HepG2 (cell line): ENCODE data around the gene EXOC6B. TPM values are rescaled to one million over a fixed set of nuclear protein-coding genes. Genes with fewer than 3 reads are reported as not detected.

Experiments
- ATAC-seq: fragments of 200-7000 bp; cut with Tn5 transposase; 3 replicates; pipeline ENCODE4 v1.9.1; 2020; ENCODE audit warnings: mild to moderate bottlenecking, moderate library complexity
- BruUV-seq: library from RNA; stranded (reverse); fragments of 400-500 nt; replicated peaks from 2 replicates; lab custom pipeline; 2021; lab: Mats Ljungman, UMichigan
- CTCF ChIA-PET: fragments of 300-600 bp; formaldehyde crosslinking; extraction: SDS; loops from one replicate; lab custom pipeline; 2021; ENCODE audit warnings: low total read pairs, inconsistent platforms, low intra/inter-chr PET ratio; lab: Yijun Ruan, JAX
- POLR2A ChIA-PET: fragments of 350-600 bp; sonication (Branson Sonifier 250); formaldehyde crosslinking; loops from one replicate; lab custom pipeline; 2020; ENCODE audit warnings: antibody characterized with exemption, inconsistent platforms; lab: Yijun Ruan, JAX
- DNase-seq: peaks from one replicate; pipeline ENCODE4 v3.0.0-alpha.2; 2015; ENCODE audit warnings: low spot score
- FAIRE-seq: peaks from 3 replicates; lab custom pipeline; 2011; peaks lifted over from hg19 to GRCh38; lab: Jason Lieb, UNC
- H2AFZ ChIP-seq: one replicate; pipeline ENCODE4 v1.6.1; 2011; ENCODE audit warnings: low read length, inconsistent platforms
- H3K27ac ChIP-seq: fragments of 300-600 bp; 3 replicates; pipeline ENCODE4 v1.8.0; 2011; ENCODE audit warnings: mixed run types, mild to moderate bottlenecking, mixed read lengths, low read length, inconsistent platforms; ENCODE audit not compliant: insufficient read depth; ENCODE audit errors: extremely low read length
- H3K27me3 ChIP-seq, 2 experiments: fragments of 200-600 bp in 1 of 2; 2 replicates in 1 of 2; 3 replicates in 1 of 2; pipeline versions ENCODE4 v1.6.0 to v1.8.0; 2011; ENCODE audit warnings: low read length in 2 of 2, mild to moderate bottlenecking in 2 of 2, moderate library complexity in 2 of 2, inconsistent platforms in 1 of 2; ENCODE audit not compliant: insufficient read depth in 2 of 2, control insufficient read depth in 1 of 2
- H3K36me3 ChIP-seq, 2 experiments: fragments of 200-600 bp in 1 of 2; replicated peaks in 1 of 2; 2 replicates in 1 of 2; 3 replicates in 1 of 2; pipeline versions ENCODE4 v1.5.1 to v1.8.0; 2011; ENCODE audit warnings: low read length in 2 of 2, inconsistent platforms in 1 of 2; ENCODE audit not compliant: insufficient read depth in 2 of 2, control insufficient read depth in 1 of 2
- H3K4me1 ChIP-seq: 2 replicates; pipeline ENCODE4 v1.5.1; 2012; ENCODE audit warnings: low read length, inconsistent platforms; ENCODE audit not compliant: insufficient read depth
- H3K4me2 ChIP-seq: 2 replicates; pipeline ENCODE4 v1.6.0; 2011; ENCODE audit warnings: low read depth, low read length, inconsistent platforms
- H3K4me3 ChIP-seq, 3 experiments: fragments of 200-600 bp in 1 of 3; sonication (generic), shearing (Covaris generic) in 1 of 3; replicated peaks in 1 of 3; 2 replicates each; pipeline ENCODE4 v1.5.1; 2011 to 2016; ENCODE audit warnings: low read length in 3 of 3, inconsistent platforms in 2 of 3, low read depth in 2 of 3, mild to moderate bottlenecking in 2 of 3, control low read depth in 1 of 3, mixed read lengths in 1 of 3; ENCODE audit not compliant: insufficient read depth in 1 of 3
- H3K79me2 ChIP-seq: one replicate; pipeline ENCODE4 v1.6.1; 2011; ENCODE audit warnings: low read length, inconsistent platforms; ENCODE audit not compliant: insufficient read depth
- H3K9ac ChIP-seq: 2 replicates; pipeline ENCODE4 v1.6.0; 2011; ENCODE audit warnings: mild to moderate bottlenecking, low read depth, low read length, inconsistent platforms; ENCODE audit not compliant: insufficient read depth
- H3K9me3 ChIP-seq: 2 replicates; pipeline ENCODE4 v1.5.1; 2012; ENCODE audit warnings: mild to moderate bottlenecking, low read length
- H4K20me1 ChIP-seq: 2 replicates; pipeline ENCODE4 v1.6.0; 2011; ENCODE audit warnings: inconsistent platforms, mild to moderate bottlenecking, low read length, moderate library complexity; ENCODE audit not compliant: insufficient read depth
- ATF5 ChIP-seq: sonication (generic); formaldehyde crosslinking; IDR thresholded peaks from 2 replicates; pipeline ENCODE4 v1.4.0; 2020; ENCODE audit warnings: mild to moderate bottlenecking, low read depth, missing genetic modification reagents
- SMC3 ChIP-seq: IDR thresholded peaks from 2 replicates; pipeline ENCODE4 v1.6.1; 2011; ENCODE audit warnings: low read length, improper control_type of control experiment
- ZBTB26 ChIP-seq: IDR thresholded peaks from 2 replicates; pipeline ENCODE4 v1.6.1; 2016; ENCODE audit warnings: missing compliant biosample characterization, missing genetic modification reagents, borderline replicate concordance
- ZNF337 ChIP-seq: sonication (generic); formaldehyde crosslinking; IDR thresholded peaks from 2 replicates; pipeline ENCODE4 v1.5.1; 2020; ENCODE audit warnings: missing genetic modification reagents, low read depth, mild to moderate bottlenecking, borderline replicate concordance
- ZNF44 ChIP-seq: sonication (generic); formaldehyde crosslinking; IDR thresholded peaks from 2 replicates; pipeline ENCODE4 v1.5.1; 2020; ENCODE audit warnings: mild to moderate bottlenecking, missing genetic modification reagents
- ZNF512B ChIP-seq: sonication (generic); formaldehyde crosslinking; IDR thresholded peaks from 2 replicates; pipeline ENCODE4 v1.5.1; 2020; ENCODE audit warnings: missing genetic modification reagents, mild to moderate bottlenecking, borderline replicate concordance
- ZNF674 ChIP-seq: sonication (generic); formaldehyde crosslinking; IDR thresholded peaks from 2 replicates; pipeline ENCODE4 v1.5.0; 2020; ENCODE audit warnings: low read depth, mild to moderate bottlenecking, missing genetic modification reagents
- ZNF747 ChIP-seq: sonication (generic); formaldehyde crosslinking; IDR thresholded peaks from 2 replicates; pipeline ENCODE4 v1.8.1; 2023; ENCODE audit warnings: missing genetic modification reagents, mild to moderate bottlenecking, borderline replicate concordance
- WGBS: methylation state at CpG from one replicate; pipeline ENCODE4 v1.1.6; 2017; ENCODE audit warnings: low lambda C conversion rate; 5-methylcytosine and 5-hydroxymethylcytosine counted together
- in situ Hi-C: cut with HindIII; loops from 2 replicates; pipeline ENCODE4 v1.10.0; 2017; ENCODE audit warnings: low pct_unique_long_range_greater_than_20kb; ENCODE audit not compliant: extremely low pct_ligation_motif_present
- intact Hi-C: fragments of 100-400 bp; cut with micrococcal nuclease; formaldehyde crosslinking; loops from one replicate; pipeline ENCODE4 v1.10.0; 2022; ENCODE audit not compliant: unreplicated experiment
- polyA plus RNA-seq, 8 experiments: library from polyadenylated mRNA; depleted of rRNA in 3 of 8; stranded (reverse) in 7 of 8; unstranded in 1 of 8; fragments of >200 nt; fragmentation: Illumina TruSeq in 4 of 8; extraction: Trizol in 4 of 8; gene quantifications; 2 replicates each; pipeline versions ENCODE4 v1.2.1 to v1.2.3, GENCODE V29; 2011 to 2016; ENCODE audit warnings: low read depth in 4 of 8, missing spikeins in 1 of 8, mixed read lengths in 1 of 8; ENCODE audit not compliant: insufficient read depth in 1 of 8
- total RNA-seq, 5 experiments: library from RNA; depleted of rRNA; stranded (reverse); fragments of >200 nt; fragmentation: Illumina TruSeq; extraction: Trizol; gene quantifications; 2 replicates each; pipeline ENCODE4 v1.2.3, GENCODE V29; 2016; ENCODE audit warnings: low read depth in 1 of 5

EXOC6B gene
- total and polyA plus RNA-seq, 2 of the 13 experiments (the other 11 are each of a cell fraction or from before 2014, with no cell fraction given), result 9.1 to 15.9 TPM

GRCh38 chr2:72129681-72130340, 696.0 kb downstream of the EXOC6B start:
- no peaks in the 10 kb centered on the region for H3K4me1 ChIP-seq
- no peak overlapping the region for H2AFZ ChIP-seq
- no peaks in the 10 kb centered on the region for H3K36me3 ChIP-seq
- H3K79me2 ChIP-seq, result no peaks in the 10 kb centered on the region
- FAIRE-seq, result no peak
- no peak for DNase-seq
- no peak for ATAC-seq
- no TSS peak for BruUV-seq
- intact Hi-C loops (no loop called here), in situ Hi-C loops (no loop called here)
- peaks cover 18 to 92% of the 10 kb centered on the region in 2 experiments for H3K27me3 ChIP-seq
- WGBS, result 49% methylated on average over 9 of the region's 9 CpGs
- no peak for TF ChIP-seq ZNF44 (CRISPR knock-in tag)
- TF ChIP-seq ZNF337 (CRISPR knock-in tag), result no peak
- no peak for TF ChIP-seq ZNF747
- no peak for TF ChIP-seq ZNF512B (CRISPR knock-in tag)
- no peak for TF ChIP-seq ZBTB26
- TF ChIP-seq SMC3, result no peak
- TF ChIP-seq ATF5 (CRISPR knock-in tag), result no peak
- no peak for TF ChIP-seq ZNF674 (CRISPR knock-in tag)
- no peak overlapping the region for H3K9ac ChIP-seq
- no peaks in the 10 kb centered on the region for H3K9me3 ChIP-seq
- H4K20me1 ChIP-seq, result no peaks in the 10 kb centered on the region
- H3K4me2 ChIP-seq, result no peak overlapping the region
- ChIA-PET POLR2A (no interaction called here), CTCF (no interaction called here)
- no peak overlapping the region for H3K27ac ChIP-seq
- no peak overlapping the region for H3K4me3 ChIP-seq
